ENCODE results near the gene LMF1. TPM values are rescaled to one million over a fixed set of nuclear protein-coding genes. Genes with fewer than 3 reads are reported as not detected.

LMF1 gene
- total RNA-seq, 1 experiment from 2014 or later: 12.8 TPM

DNA sequence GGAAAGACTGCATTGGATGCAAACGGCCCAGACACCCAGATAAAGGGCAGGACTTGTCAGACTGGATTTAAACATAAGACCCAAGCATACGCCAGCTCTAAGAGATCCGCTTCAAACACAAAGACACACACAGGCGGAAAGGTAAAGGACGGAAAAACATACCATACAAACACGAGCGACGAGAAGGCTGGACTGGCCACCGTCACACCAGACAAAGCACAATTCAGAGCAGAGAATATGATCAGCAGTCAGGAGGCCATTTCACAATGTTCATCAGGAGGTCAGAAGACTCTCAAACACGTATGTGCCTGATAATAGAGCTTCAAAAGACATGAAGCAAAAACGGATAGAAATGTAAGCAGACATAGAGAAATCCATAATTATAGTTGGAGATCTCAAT is 85.4 kb downstream of the LMF1 start:
- Histone ChIP-seq H3K9me2 (ENCODE audit: insufficient read depth) (no peaks in the 10 kb centered on the region), H3K9ac (ENCODE audit: low read length) (no peak overlapping the region), H3K79me2 (ENCODE audit: insufficient read depth, low read length) (no peaks in the 10 kb centered on the region), H3K27me3 (ENCODE audit: insufficient read depth, low read length) (no peaks in the 10 kb centered on the region), H3K9me3 (ENCODE audit: control insufficient read depth in 1 of 2, insufficient read depth in 1 of 2, low read depth in 1 of 2, low read length in 2 of 2) (no peaks in the 10 kb centered on the region), H2AFZ (ENCODE audit: low read depth, low read length, poor library complexity, severe bottlenecking) (no peak overlapping the region), H3K4me2 (ENCODE audit: low read length) (no peak overlapping the region), H3K36me3 (ENCODE audit: control insufficient read depth in 1 of 2, insufficient read depth in 2 of 2, low read length in 2 of 2) (no peaks in the 10 kb centered on the region), H3K4me1 (ENCODE audit: control insufficient read depth in 1 of 2, insufficient read depth in 2 of 2, low read length in 2 of 2) (no peaks in the 10 kb centered on the region), H3K27ac (ENCODE audit: low read depth, low read length) (no peak overlapping the region), H4K20me1 (ENCODE audit: insufficient read depth) (no peaks in the 10 kb centered on the region), H3K4me3 (replicated peaks in 1 of 2; ENCODE audit: low read depth in 1 of 2, low read length in 2 of 2) (no peak overlapping the region)
- ChIA-PET CTCF (no interaction called here), POLR2A (no interaction called here), RAD21 (ENCODE audit: low non-redundant PET in 1 of 2, low total read pairs in 2 of 2, uncharacterized antibody in 2 of 2, unreplicated experiment in 2 of 2) (no interaction called here)
- BruUV-seq (replicated peaks): no TSS peak
- DNase-seq (ENCODE audit: low read depth, low spot score) (no peak), ATAC-seq (no peak)
- intact Hi-C loops (cut with micrococcal nuclease): no loop called here
- TF ChIP-seq JUND (IDR thresholded peaks at IDR 0.05) (no peak), EZH2 (IDR thresholded peaks at IDR 0.05) (no peak), SIN3A (IDR thresholded peaks at IDR 0.05; ENCODE audit: low read depth) (no peak), RAD21 (IDR thresholded peaks at IDR 0.05; ENCODE audit: low read depth) (no peak), CBX3 (IDR thresholded peaks at IDR 0.05; ENCODE audit: low read depth) (no peak), SRF (IDR thresholded peaks at IDR 0.05; ENCODE audit: low read depth) (no peak)
- TF ChIP-seq, protein P1, sequence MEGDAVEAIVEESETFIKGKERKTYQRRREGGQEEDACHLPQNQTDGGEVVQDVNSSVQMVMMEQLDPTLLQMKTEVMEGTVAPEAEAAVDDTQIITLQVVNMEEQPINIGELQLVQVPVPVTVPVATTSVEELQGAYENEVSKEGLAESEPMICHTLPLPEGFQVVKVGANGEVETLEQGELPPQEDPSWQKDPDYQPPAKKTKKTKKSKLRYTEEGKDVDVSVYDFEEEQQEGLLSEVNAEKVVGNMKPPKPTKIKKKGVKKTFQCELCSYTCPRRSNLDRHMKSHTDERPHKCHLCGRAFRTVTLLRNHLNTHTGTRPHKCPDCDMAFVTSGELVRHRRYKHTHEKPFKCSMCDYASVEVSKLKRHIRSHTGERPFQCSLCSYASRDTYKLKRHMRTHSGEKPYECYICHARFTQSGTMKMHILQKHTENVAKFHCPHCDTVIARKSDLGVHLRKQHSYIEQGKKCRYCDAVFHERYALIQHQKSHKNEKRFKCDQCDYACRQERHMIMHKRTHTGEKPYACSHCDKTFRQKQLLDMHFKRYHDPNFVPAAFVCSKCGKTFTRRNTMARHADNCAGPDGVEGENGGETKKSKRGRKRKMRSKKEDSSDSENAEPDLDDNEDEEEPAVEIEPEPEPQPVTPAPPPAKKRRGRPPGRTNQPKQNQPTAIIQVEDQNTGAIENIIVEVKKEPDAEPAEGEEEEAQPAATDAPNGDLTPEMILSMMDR (IDR thresholded peaks at IDR 0.05 in 2 of 3, conservative IDR thresholded peaks at IDR 0.05 in 1 of 3; ENCODE audit: borderline replicate concordance in 1 of 3, insufficient read depth in 1 of 3, low read depth in 2 of 3, low read length in 2 of 3): no peak
- TF ChIP-seq, protein P2, sequence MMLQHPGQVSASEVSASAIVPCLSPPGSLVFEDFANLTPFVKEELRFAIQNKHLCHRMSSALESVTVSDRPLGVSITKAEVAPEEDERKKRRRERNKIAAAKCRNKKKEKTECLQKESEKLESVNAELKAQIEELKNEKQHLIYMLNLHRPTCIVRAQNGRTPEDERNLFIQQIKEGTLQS (IDR thresholded peaks at IDR 0.05): no peak
- TF ChIP-seq, protein P3, sequence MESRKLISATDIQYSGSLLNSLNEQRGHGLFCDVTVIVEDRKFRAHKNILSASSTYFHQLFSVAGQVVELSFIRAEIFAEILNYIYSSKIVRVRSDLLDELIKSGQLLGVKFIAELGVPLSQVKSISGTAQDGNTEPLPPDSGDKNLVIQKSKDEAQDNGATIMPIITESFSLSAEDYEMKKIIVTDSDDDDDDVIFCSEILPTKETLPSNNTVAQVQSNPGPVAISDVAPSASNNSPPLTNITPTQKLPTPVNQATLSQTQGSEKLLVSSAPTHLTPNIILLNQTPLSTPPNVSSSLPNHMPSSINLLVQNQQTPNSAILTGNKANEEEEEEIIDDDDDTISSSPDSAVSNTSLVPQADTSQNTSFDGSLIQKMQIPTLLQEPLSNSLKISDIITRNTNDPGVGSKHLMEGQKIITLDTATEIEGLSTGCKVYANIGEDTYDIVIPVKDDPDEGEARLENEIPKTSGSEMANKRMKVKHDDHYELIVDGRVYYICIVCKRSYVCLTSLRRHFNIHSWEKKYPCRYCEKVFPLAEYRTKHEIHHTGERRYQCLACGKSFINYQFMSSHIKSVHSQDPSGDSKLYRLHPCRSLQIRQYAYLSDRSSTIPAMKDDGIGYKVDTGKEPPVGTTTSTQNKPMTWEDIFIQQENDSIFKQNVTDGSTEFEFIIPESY (IDR thresholded peaks at IDR 0.05; ENCODE audit: extremely low read depth, insufficient replicate concordance, low read length): no peak

Measured in HCT116 (cell line).